Measurements from ENCODE around the gene HEY2.

Gene HEY2

GRCh38 chr6:125789576-125790357, 40.3 kb downstream of the HEY2 start:
- peaks cover 58% of the 10 kb centered on the region for H3K79me2 ChIP-seq (ENCODE audit: control insufficient read depth, low read length)
- no peaks in the 10 kb centered on the region for H4K20me1 ChIP-seq (ENCODE audit: control insufficient read depth, insufficient read depth, low read depth, low read length)
- peaks cover 32% of the 10 kb centered on the region for H3F3A ChIP-seq (ENCODE audit: control insufficient read depth, insufficient read depth)
- no peaks in the 10 kb centered on the region for H3K9me2 ChIP-seq (replicated peaks; ENCODE audit: control insufficient read depth, low read length)
- H3K27me3 ChIP-seq (ENCODE audit: control insufficient read depth, low read length): no peaks in the 10 kb centered on the region
- H3K36me3 ChIP-seq (ENCODE audit: control insufficient read depth, low read length): peaks cover 55% of the 10 kb centered on the region
- H3K27ac ChIP-seq (ENCODE audit: low read depth, low read length): peak overlapping the region; percentile 93
- H3K4me2 ChIP-seq (ENCODE audit: low read length): peak overlapping the region; percentile 100
- peak overlapping the region; percentile 93 for H3K4me3 ChIP-seq (ENCODE audit: low read length)
- H3K9me3 ChIP-seq (ENCODE audit: control insufficient read depth, insufficient read depth, low read length): no peaks in the 10 kb centered on the region
- peaks cover 52% of the 10 kb centered on the region for H3K4me1 ChIP-seq (ENCODE audit: control insufficient read depth, low read length)
- TF ChIP-seq CTCF (IDR thresholded peaks at IDR 0.05; ENCODE audit: low read depth, low read length, poor library complexity, severe bottlenecking): no peak

GRCh38 chr6:125790358-125791150, 41.1 kb downstream of the HEY2 start, which contains the start of gene NCOA7:
TSS of gene NCOA7 (plus strand) at chr6:125790960. CDS start at chr6:125815355, 24,395 bp downstream.
- Histone ChIP-seq H4K20me1 (ENCODE audit: control insufficient read depth, insufficient read depth, low read depth, low read length) (no peaks in the 10 kb centered on the region), H3F3A (ENCODE audit: control insufficient read depth, insufficient read depth) (peaks cover 30% of the 10 kb centered on the region), H3K4me2 (ENCODE audit: low read length) (peak within 1 kb of the TSS; percentile 100), H3K9me3 (ENCODE audit: control insufficient read depth, insufficient read depth, low read length) (no peaks in the 10 kb centered on the region), H3K4me3 (ENCODE audit: low read length) (peak within 1 kb of the TSS; percentile 93), H3K79me2 (ENCODE audit: control insufficient read depth, low read length) (peaks cover 64% of the 10 kb centered on the region), H3K27ac (ENCODE audit: low read depth, low read length) (peak within 1 kb of the TSS; percentile 93), H3K36me3 (ENCODE audit: control insufficient read depth, low read length) (peaks cover 60% of the 10 kb centered on the region), H3K4me1 (ENCODE audit: control insufficient read depth, low read length) (peaks cover 59% of the 10 kb centered on the region), H3K27me3 (ENCODE audit: control insufficient read depth, low read length) (no peaks in the 10 kb centered on the region), H3K9me2 (replicated peaks; ENCODE audit: control insufficient read depth, low read length) (no peaks in the 10 kb centered on the region)
- TF ChIP-seq EZH2phosphoT487 (IDR thresholded peaks at IDR 0.05; ENCODE audit: borderline replicate concordance, low read length) (no peak), CTCF (IDR thresholded peaks at IDR 0.05; ENCODE audit: low read depth, low read length, poor library complexity, severe bottlenecking) (no peak)

- Histone ChIP-seq H3K4me3 (ENCODE audit: low read length) (peak overlapping the region; percentile 93), H3K9me2 (replicated peaks; ENCODE audit: control insufficient read depth, low read length) (no peaks in the 10 kb centered on the region), H3K27ac (ENCODE audit: low read depth, low read length) (peak overlapping the region; percentile 93), H3K4me2 (ENCODE audit: low read length) (peak overlapping the region; percentile 100), H4K20me1 (ENCODE audit: control insufficient read depth, insufficient read depth, low read depth, low read length) (no peaks in the 10 kb centered on the region), H3K79me2 (ENCODE audit: control insufficient read depth, low read length) (peaks cover 72% of the 10 kb centered on the region), H3F3A (ENCODE audit: control insufficient read depth, insufficient read depth) (peaks cover 29% of the 10 kb centered on the region), H3K27me3 (ENCODE audit: control insufficient read depth, low read length) (no peaks in the 10 kb centered on the region), H3K4me1 (ENCODE audit: control insufficient read depth, low read length) (peaks cover 67% of the 10 kb centered on the region), H3K36me3 (ENCODE audit: control insufficient read depth, low read length) (peaks cover 56% of the 10 kb centered on the region), H3K9me3 (ENCODE audit: control insufficient read depth, insufficient read depth, low read length) (no peaks in the 10 kb centered on the region)
- peak; percentile 81 for TF ChIP-seq CTCF (IDR thresholded peaks at IDR 0.05; ENCODE audit: low read depth, low read length, poor library complexity, severe bottlenecking)
- TF ChIP-seq EZH2phosphoT487 (IDR thresholded peaks at IDR 0.05; ENCODE audit: borderline replicate concordance, low read length): no peak
Observed at GRCh38 chr6:125791151-125791819, 41.9 kb downstream of the HEY2 start.
